HFF-Myc (cell line): ENCODE data around the gene SPACA7.

Experiments used
- DNase-seq: peaks from one replicate; pipeline ENCODE4 v3.0.0-alpha.2; 2011; ENCODE audit warnings: low read depth; ENCODE audit errors: extremely low read depth
- H3K4me3 ChIP-seq: replicated peaks from 2 replicates; pipeline ENCODE4 v1.5.1; 2011; ENCODE audit warnings: low read depth, mild to moderate bottlenecking, control low read depth, low read length
- TF ChIP-seq, protein P1 (sequence below): IDR thresholded peaks from 2 replicates; pipeline ENCODE4 v1.5.1; 2012; ENCODE audit warnings: mild to moderate bottlenecking, low read depth, low read length, control low read depth; ENCODE audit errors: missing control alignments

The SPACA7 gene

DNA sequence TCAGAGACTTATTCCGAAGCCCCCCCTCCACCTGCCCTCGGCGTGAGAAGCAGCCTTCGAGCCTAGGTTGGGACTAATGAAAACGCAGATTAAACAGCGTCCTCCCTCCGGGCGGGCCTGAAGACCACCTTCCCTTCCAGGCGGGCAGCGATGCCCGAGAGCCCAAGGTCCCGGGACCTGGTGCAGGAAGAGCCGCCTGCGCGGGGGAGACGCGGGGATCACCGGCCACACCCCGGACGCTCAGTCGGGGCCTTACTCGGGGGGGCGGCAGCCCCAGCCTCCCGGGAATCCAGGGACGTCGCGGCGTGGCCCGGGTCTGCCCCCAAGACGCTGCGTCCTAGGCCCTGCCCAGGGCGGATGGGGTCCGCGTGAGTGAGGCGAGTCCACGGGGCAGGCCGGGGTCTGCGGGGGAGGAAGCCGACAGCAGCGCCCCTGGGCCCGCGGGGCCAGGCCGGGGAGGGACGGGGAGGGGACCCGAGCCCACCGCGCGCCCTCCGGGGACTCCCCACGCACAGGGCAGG lies 33.3 kb upstream of the SPACA7 start:
- TF ChIP-seq, protein P1, sequence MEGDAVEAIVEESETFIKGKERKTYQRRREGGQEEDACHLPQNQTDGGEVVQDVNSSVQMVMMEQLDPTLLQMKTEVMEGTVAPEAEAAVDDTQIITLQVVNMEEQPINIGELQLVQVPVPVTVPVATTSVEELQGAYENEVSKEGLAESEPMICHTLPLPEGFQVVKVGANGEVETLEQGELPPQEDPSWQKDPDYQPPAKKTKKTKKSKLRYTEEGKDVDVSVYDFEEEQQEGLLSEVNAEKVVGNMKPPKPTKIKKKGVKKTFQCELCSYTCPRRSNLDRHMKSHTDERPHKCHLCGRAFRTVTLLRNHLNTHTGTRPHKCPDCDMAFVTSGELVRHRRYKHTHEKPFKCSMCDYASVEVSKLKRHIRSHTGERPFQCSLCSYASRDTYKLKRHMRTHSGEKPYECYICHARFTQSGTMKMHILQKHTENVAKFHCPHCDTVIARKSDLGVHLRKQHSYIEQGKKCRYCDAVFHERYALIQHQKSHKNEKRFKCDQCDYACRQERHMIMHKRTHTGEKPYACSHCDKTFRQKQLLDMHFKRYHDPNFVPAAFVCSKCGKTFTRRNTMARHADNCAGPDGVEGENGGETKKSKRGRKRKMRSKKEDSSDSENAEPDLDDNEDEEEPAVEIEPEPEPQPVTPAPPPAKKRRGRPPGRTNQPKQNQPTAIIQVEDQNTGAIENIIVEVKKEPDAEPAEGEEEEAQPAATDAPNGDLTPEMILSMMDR: no peak
- DNase-seq: no peak
- H3K4me3 ChIP-seq: no peak overlapping the region

DNA sequence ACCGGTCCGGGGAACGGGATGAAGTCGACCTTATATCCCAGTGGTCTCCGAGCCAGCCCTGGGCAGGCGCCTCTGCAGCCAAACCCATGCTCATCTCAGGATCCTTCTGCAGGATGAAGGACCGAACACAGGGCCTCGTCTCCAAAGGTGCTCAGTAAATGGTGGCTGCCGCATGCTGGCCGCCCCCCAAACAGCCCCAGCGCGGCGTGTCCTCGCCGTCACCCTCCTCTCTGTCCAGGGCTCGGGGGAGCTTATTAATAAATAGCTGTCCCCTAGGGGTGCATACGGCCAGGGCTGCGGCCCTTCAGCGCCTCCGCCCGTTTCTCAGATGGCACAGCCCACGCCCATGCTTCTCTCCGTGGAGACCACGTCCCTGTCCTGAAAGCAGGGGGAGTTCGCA lies 32.6 kb upstream of the SPACA7 start:
- no peak for DNase-seq
- H3K4me3 ChIP-seq: no peak overlapping the region
- TF ChIP-seq, protein P1: no peak

DNA sequence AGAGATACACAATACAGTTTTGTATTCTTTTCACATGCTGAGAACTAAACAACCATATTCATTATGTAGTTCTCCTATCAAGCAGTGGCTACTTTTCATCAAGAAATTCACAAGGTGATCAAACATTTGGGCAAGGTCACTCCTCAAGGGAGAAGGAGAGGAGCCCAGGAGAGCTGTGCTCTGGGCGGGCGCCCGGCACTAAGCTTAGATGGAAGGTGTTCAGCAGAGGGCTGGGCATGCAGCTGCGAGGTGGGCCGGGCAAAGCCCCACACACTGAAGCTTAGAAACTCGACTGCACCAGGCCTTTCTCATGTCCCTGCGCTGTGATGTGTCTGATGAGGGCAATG lies 30.4 kb upstream of the SPACA7 start:
- DNase-seq: no peak
- H3K4me3 ChIP-seq: no peak overlapping the region
- TF ChIP-seq, protein P1: no peak

DNA sequence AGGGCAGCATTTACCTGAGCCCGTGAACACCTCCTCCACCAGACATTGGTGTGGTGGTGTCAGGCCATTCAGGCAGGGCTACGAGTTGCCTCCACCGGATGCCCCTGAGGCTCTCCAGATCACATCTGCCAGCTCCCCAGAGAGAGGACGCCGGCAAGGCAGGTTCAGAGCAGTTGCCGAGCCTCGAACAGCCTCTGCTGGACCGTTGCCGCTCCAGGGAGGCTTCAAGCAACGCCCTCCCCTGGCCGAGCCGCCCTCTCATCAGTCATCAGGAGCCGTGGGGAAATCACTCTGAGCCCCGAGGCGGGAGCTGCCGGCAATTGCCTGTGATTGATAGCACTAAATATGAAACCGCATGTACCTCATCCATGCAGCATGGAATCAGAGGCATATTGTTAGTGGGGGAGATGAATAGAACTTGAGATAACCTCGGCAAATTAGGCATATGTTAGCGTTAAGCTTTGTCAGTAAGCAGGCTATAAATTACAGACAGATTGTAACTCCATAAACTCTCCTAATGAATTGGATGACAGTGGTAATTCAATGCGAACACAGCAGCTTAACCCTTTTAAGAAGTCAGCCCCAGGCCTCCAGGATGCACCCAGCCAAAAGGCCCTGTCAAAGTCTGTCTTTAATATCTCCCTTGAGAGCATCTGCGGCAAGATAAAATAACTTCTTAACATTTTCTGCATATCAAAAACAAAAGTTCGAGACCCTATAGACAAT lies 29.8 kb upstream of the SPACA7 start:
- no peak for DNase-seq

DNA sequence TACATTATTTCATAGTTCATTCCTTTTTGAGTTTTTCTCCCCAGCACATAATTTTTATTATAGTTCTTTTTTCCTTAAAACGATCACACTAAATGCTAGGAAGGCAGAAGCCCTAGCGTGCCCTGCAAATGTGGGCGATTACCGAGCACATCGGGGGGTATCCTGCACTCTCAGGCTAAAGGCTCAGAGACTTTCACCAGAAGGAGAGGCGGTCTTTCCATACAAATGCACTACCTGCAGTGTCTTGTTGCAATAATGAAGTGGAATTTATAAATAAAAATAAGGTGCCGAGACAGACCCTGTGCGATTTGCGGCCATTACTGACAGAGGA lies 29.3 kb upstream of the SPACA7 start:
- TF ChIP-seq, protein P1: no peak
- no peak for DNase-seq
- no peak overlapping the region for H3K4me3 ChIP-seq

More for the DNA sequence above, 29.8 kb upstream of the SPACA7 start:
- H3K4me3 ChIP-seq: no peak overlapping the region
- TF ChIP-seq, protein P1: no peak

DNA sequence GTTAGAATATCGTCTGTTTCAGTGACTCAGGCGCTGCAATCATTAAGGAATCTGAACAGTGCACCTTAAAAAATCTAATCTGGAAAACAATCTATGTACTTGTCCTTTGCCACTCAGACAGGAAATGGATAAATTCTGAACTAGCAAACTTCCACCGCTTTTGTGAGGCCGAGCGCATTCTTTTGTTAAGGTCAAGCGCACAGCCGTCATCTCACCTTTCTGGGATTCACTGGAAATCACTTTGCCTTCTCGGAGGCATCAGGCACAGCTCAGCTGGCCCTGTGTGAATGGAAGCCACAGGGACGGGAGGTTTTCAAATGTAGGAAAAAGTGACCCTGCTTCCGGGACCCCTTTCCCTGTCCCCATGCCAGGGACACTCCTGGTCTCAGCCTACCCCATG lies 28.2 kb upstream of the SPACA7 start:
- no peak for DNase-seq
- no peak overlapping the region for H3K4me3 ChIP-seq
- TF ChIP-seq, protein P1: no peak
